Keratinocyte (primary cell): ENCODE data around the gene GPR34. TPM values are rescaled to one million over a fixed set of nuclear protein-coding genes. Genes with fewer than 3 reads are reported as not detected.

Experiments used
- DNase-seq: peaks from one replicate; pipeline ENCODE4 v3.0.0-alpha.2; 2011; ENCODE audit warnings: low read depth, missing footprints, low spot score
- FAIRE-seq: peaks from 2 replicates; lab custom pipeline; 2011; peaks lifted over from hg19 to GRCh38; lab: Jason Lieb, UNC
- H2AFZ ChIP-seq: 2 replicates; pipeline ENCODE4 v1.6.0; 2012; ENCODE audit warnings: low read length, control low read depth, inconsistent platforms; ENCODE audit not compliant: control insufficient read depth
- H3K27ac ChIP-seq: 2 replicates; pipeline ENCODE4 v1.5.1; 2011; ENCODE audit warnings: low read length; ENCODE audit not compliant: control insufficient read depth, insufficient read depth
- H3K27me3 ChIP-seq: 3 replicates; pipeline ENCODE4 v1.6.0; 2011; ENCODE audit warnings: low read length; ENCODE audit not compliant: control insufficient read depth, insufficient read depth; ENCODE audit errors: extremely low read depth
- H3K36me3 ChIP-seq, 2 experiments: 2 replicates in 1 of 2; 3 replicates in 1 of 2; pipeline ENCODE4 v1.5.1; 2011; ENCODE audit warnings: low read length in 2 of 2, mild to moderate bottlenecking in 1 of 2; ENCODE audit not compliant: control insufficient read depth in 2 of 2, insufficient read depth in 2 of 2; ENCODE audit errors: extremely low read depth in 1 of 2
- H3K4me1 ChIP-seq: 3 replicates; pipeline ENCODE4 v1.5.1; 2011; ENCODE audit warnings: low read length; ENCODE audit not compliant: control insufficient read depth, insufficient read depth; ENCODE audit errors: extremely low read depth
- H3K4me2 ChIP-seq: 3 replicates; pipeline ENCODE4 v1.6.0; 2011; ENCODE audit warnings: low read depth, low read length; ENCODE audit not compliant: control insufficient read depth, insufficient read depth; ENCODE audit errors: extremely low read depth
- H3K4me3 ChIP-seq, 3 experiments: fragments of 200-600 bp in 1 of 3; sonication (generic) in 1 of 3; 2 replicates in 2 of 3; 3 replicates in 1 of 3; pipeline ENCODE4 v1.5.1; 2011 to 2016; ENCODE audit warnings: low read length in 3 of 3, mild to moderate bottlenecking in 3 of 3, control low read depth in 2 of 3, inconsistent platforms in 1 of 3, low read depth in 1 of 3, mixed read lengths in 1 of 3, mixed run types in 1 of 3, moderate library complexity in 1 of 3; ENCODE audit not compliant: control insufficient read depth in 2 of 3, insufficient read depth in 2 of 3; ENCODE audit errors: extremely low read depth in 1 of 3
- H3K79me2 ChIP-seq: 2 replicates; pipeline ENCODE4 v1.6.0; 2012; ENCODE audit warnings: low read length; ENCODE audit not compliant: control insufficient read depth, insufficient read depth
- H3K9ac ChIP-seq: 3 replicates; pipeline ENCODE4 v1.6.0; 2011; ENCODE audit warnings: low read length; ENCODE audit not compliant: control insufficient read depth, insufficient read depth; ENCODE audit errors: extremely low read depth
- H3K9me1 ChIP-seq: 3 replicates; pipeline ENCODE4 v1.6.0; 2011; ENCODE audit warnings: low read length; ENCODE audit not compliant: control insufficient read depth, insufficient read depth; ENCODE audit errors: extremely low read depth
- H3K9me3 ChIP-seq: 2 replicates; pipeline ENCODE4 v1.5.1; 2012; ENCODE audit warnings: low read depth, low read length; ENCODE audit not compliant: control insufficient read depth
- H4K20me1 ChIP-seq: 3 replicates; pipeline ENCODE4 v1.6.0; 2011; ENCODE audit warnings: low read length; ENCODE audit not compliant: control insufficient read depth, insufficient read depth; ENCODE audit errors: extremely low read depth
- EZH2 ChIP-seq: IDR thresholded peaks from one replicate; pipeline ENCODE4 v1.6.1; 2012; ENCODE audit warnings: inconsistent platforms, mild to moderate bottlenecking, low read length, moderate library complexity
- dilution Hi-C: fragments of 300-500 bp; cut with MboI; formaldehyde crosslinking; loops from one replicate; pipeline ENCODE4 v1.7.0; 2020; ENCODE audit warnings: low sequenced_read_pairs; ENCODE audit not compliant: extremely low pct_ligation_motif_present
- polyA plus RNA-seq, 5 experiments: library from polyadenylated mRNA; depleted of rRNA in 3 of 5; stranded (reverse) in 3 of 5; stranded (forward) in 1 of 5; unstranded in 1 of 5; fragments of >200 nt; gene quantifications; 1 replicate in 1 of 5; 2 replicates in 3 of 5; 3 replicates in 1 of 5; pipeline versions ENCODE4 v1.2.1 to v1.2.3, GENCODE V29; 2011 to 2012; ENCODE audit warnings: missing spikeins in 2 of 5, low read depth in 1 of 5, low replicate concordance in 1 of 5
- TF ChIP-seq, protein P1 (sequence below), 3 experiments: IDR thresholded peaks in 1 of 3; conservative IDR thresholded peaks in 1 of 3; optimal IDR thresholded peaks in 1 of 3; 2 replicates in 2 of 3; 3 replicates in 1 of 3; pipeline versions ENCODE3 to v1.5.1; 2011; ENCODE audit warnings: low read length in 3 of 3, mild to moderate bottlenecking in 3 of 3, moderate library complexity in 2 of 3, control low read depth in 1 of 3, inconsistent platforms in 1 of 3; ENCODE audit not compliant: insufficient read depth in 2 of 3; ENCODE audit errors: extremely low read depth in 1 of 3

The GPR34 gene
- polyA plus RNA-seq, 1 donor (not counting 4 experiments of a cell fraction or from before 2014, with no cell fraction given): not detected

DNA sequence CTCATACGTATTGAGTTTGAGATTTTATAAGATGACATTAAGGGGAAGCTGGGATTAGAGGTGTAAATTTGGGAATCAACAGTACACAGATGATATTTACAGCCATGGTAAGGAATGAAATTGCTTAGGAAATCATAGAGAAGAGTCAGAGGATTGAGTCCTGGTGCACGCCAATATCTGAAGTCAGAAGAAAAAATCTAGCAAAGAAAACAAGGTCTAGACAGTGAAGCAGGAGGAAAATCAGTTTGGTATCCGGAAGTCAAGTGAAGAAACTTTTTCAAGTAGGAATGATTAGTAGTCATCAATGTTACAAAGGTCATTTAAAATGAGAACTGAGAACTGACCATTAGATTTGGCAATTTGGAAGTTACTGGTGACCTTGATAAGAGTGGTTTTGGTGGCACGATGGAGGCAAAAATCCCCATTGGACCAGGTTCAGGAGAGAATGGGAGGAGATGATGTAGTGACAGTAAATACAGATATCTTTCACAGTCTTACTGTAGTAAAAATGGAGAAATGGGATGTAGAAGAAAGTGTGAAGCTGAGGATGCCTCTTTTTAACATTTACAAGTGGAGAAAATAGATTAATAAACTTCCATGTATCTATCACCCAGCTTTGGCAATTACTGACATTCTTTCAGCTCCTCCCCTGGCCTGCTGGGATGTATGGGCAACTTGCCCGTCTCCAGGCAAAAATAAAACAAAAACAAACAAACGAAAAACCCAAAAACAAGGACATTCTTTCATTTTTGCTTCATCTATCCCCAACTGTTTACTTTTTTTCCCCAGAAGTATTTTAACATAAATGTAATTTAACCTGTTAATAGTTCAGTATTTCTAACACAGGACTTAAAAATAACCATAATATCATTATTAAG is 11.4 kb upstream of the GPR34 start:
- dilution Hi-C loops: no loop called here
- no peaks in the 10 kb centered on the region for H3K36me3 ChIP-seq
- H3K9me1 ChIP-seq: no peaks in the 10 kb centered on the region
- H3K4me1 ChIP-seq: no peaks in the 10 kb centered on the region
- TF ChIP-seq, protein P1, sequence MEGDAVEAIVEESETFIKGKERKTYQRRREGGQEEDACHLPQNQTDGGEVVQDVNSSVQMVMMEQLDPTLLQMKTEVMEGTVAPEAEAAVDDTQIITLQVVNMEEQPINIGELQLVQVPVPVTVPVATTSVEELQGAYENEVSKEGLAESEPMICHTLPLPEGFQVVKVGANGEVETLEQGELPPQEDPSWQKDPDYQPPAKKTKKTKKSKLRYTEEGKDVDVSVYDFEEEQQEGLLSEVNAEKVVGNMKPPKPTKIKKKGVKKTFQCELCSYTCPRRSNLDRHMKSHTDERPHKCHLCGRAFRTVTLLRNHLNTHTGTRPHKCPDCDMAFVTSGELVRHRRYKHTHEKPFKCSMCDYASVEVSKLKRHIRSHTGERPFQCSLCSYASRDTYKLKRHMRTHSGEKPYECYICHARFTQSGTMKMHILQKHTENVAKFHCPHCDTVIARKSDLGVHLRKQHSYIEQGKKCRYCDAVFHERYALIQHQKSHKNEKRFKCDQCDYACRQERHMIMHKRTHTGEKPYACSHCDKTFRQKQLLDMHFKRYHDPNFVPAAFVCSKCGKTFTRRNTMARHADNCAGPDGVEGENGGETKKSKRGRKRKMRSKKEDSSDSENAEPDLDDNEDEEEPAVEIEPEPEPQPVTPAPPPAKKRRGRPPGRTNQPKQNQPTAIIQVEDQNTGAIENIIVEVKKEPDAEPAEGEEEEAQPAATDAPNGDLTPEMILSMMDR (optimal IDR thresholded peaks at IDR 0.05 in 1 of 3, IDR thresholded peaks at IDR 0.05 in 1 of 3, conservative IDR thresholded peaks at IDR 0.05 in 1 of 3; ENCODE audit: extremely low read depth in 1 of 3, insufficient read depth in 2 of 3, low read length in 3 of 3): no peak
- no peak for TF ChIP-seq EZH2
- no peak overlapping the region for H3K4me2 ChIP-seq
- H2AFZ ChIP-seq: no peak overlapping the region
- H3K79me2 ChIP-seq: no peaks in the 10 kb centered on the region
- DNase-seq (no peak), FAIRE-seq (no peak)
- no peak overlapping the region for H3K27ac ChIP-seq
- H3K9ac ChIP-seq: no peak overlapping the region
- H3K9me3 ChIP-seq: no peaks in the 10 kb centered on the region
- no peak overlapping the region for H3K4me3 ChIP-seq
- no peaks in the 10 kb centered on the region for H3K27me3 ChIP-seq
- H4K20me1 ChIP-seq: no peaks in the 10 kb centered on the region

DNA sequence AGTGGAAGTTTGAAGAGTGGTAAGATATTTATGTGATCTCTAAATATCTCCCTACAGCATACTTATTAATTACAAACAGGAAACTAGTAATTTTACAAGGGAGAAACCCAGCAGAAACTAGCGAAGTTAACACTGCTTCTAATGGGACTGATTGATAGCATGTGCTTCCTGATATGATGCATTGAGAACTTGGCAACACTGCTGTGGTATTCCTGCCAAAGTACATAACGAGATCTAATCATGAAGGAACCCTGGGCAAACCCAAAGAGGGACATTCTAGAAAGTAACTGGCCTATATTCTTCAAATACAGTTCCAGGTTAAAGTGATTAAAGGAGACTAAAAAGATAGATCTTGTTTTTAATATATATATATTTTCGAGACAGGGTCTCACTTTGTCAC is 4.6 kb upstream of the GPR34 start:
- dilution Hi-C loops: no loop called here
- H3K4me1 ChIP-seq: no peaks in the 10 kb centered on the region

More for the DNA sequence above, 4.6 kb upstream of the GPR34 start:
- H3K9me3 ChIP-seq: no peaks in the 10 kb centered on the region
- no peak overlapping the region for H3K4me2 ChIP-seq
- H3K9me1 ChIP-seq: no peaks in the 10 kb centered on the region
- H3K79me2 ChIP-seq: no peaks in the 10 kb centered on the region
- H3K27ac ChIP-seq: no peak overlapping the region
- no peak for FAIRE-seq
- no peak for DNase-seq
- no peaks in the 10 kb centered on the region for H3K27me3 ChIP-seq
- no peak overlapping the region for H3K9ac ChIP-seq
- no peaks in the 10 kb centered on the region for H4K20me1 ChIP-seq
- no peak overlapping the region for H2AFZ ChIP-seq
- TF ChIP-seq, protein P1 (optimal IDR thresholded peaks at IDR 0.05 in 1 of 3, IDR thresholded peaks at IDR 0.05 in 1 of 3, conservative IDR thresholded peaks at IDR 0.05 in 1 of 3; ENCODE audit: extremely low read depth in 1 of 3, insufficient read depth in 2 of 3, low read length in 3 of 3): no peak
- no peak for TF ChIP-seq EZH2
- no peak overlapping the region for H3K4me3 ChIP-seq
- H3K36me3 ChIP-seq: no peaks in the 10 kb centered on the region
